Fibroblast of villous mesenchyme (primary cell): Measurements from ENCODE around the gene CYTH1. TPM values are rescaled to one million over a fixed set of nuclear protein-coding genes. Genes with fewer than 3 reads are reported as not detected.
"Not testable (repeated sequence)": the region's sequence is repeated elsewhere in the genome, so short reads cannot be mapped to it uniquely, and the experiment has no call there.

Source experiments
- DNase-seq: peaks from one replicate; pipeline ENCODE4 v3.0.0-alpha.2; 2010; ENCODE audit warnings: low read depth
- H3K4me3 ChIP-seq: 2 replicates; pipeline ENCODE4 v1.5.1; 2011; ENCODE audit warnings: low read depth, mild to moderate bottlenecking, low read length
- CTCF ChIP-seq: IDR thresholded peaks from 2 replicates; pipeline ENCODE4 v1.5.1; 2012; ENCODE audit warnings: low read depth, mild to moderate bottlenecking, low read length; ENCODE audit not compliant: insufficient read depth
- total RNA-seq: library from RNA; depleted of rRNA; stranded (reverse); fragments of >200 nt; gene quantifications from 2 replicates; pipeline ENCODE4 v1.2.3, GENCODE V29; 2012

The CYTH1 gene
- total RNA-seq, 1 donor = 19.4 TPM

- DNase-seq = no peak
- no peak for TF ChIP-seq CTCF
- no peak overlapping the region for H3K4me3 ChIP-seq
These were observed 30.5 kb downstream of the CYTH1 start for GRCh38 chr17:78751447-78752161.

- DNase-seq, H3K4me3 ChIP-seq: not testable (repeated sequence)
These were observed 31.1 kb downstream of the CYTH1 start for GRCh38 chr17:78751000-78751399.

DNA sequence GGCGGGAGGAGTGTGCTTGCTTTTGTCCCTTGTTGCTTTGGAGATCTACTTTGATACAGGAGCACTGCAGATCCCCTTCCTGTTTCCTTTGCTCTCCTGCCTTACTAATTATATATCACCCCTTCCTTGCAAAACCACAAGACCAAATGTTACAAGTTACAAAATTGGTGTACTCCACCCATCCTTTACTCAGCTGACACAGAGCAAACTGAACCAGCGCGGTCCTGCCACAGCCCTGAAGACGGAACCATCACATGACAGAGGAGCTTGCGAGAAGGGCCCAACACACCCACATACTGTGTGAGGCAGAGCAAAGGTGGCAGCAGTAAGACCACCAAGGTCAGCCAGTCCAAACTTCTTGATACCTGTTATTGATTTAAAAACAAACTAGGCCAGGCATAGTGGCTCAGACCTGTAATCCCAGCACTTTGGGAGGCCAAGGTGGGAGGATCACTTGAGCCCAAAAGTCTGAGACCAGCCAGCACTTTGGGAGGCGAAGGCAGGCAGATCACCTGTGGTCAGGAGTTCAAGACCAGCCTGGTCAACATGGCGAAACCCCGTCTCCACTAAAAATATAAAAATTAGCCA is 33.2 kb downstream of the CYTH1 start:
- TF ChIP-seq CTCF = no peak
- DNase-seq = peak; percentile 84
- no peak overlapping the region for H3K4me3 ChIP-seq

DNA sequence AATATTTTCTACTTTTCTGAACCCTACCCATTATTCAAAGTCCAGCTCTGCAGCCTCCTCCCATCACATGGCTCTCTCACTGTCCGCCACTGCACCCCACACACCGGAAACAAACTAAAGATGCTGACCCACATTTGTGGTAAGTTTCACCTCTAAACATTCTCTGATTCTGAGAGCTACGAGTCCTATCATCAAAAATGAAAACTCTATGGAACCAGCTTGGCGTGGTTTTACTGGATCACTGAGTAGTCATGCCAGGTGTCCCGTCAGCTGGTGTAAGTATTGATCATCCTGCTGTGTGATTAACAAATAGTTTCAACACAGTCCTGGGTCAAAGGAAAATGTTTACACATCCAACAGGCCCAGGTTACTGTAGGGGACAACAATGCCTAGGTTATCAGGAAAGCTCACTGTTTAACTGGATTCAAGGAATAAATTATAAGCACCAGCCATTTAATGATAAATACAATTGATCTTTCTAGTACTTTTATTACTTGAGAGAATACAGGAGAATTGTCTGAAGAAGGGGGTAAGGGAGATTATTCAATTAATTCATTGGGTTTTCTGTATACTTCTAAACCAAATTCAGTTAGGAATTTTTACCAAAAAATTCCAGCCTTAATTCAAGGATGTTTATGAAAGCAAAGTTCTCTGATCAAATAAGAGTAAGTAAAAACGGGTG is 33.9 kb downstream of the CYTH1 start:
- H3K4me3 ChIP-seq = no peak overlapping the region
- TF ChIP-seq CTCF = no peak
- peak; percentile 41 for DNase-seq

GRCh38 chr17:78747488-78747887 is 34.6 kb downstream of the CYTH1 start:
- DNase-seq = no peak
- no peak for TF ChIP-seq CTCF
- no peak overlapping the region for H3K4me3 ChIP-seq

DNA sequence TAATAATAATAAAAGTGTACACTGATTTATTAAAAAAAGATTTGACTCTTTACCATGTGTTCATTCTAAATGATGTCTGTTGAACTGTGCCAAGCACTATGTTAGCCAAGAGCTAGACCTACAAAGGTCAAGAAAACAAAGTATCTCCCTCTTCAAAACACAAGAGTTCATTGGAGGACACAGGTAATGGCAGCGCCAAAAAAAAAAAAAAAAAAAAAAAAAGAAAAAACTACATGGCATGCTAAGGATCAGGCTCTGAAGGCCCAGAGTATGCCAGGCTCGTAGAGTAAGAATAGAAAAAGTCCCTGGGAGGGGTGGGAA is 35.2 kb downstream of the CYTH1 start:
- no peak overlapping the region for H3K4me3 ChIP-seq
- DNase-seq = no peak
- no peak for TF ChIP-seq CTCF

GRCh38 chr17:78746263-78746948 is 35.7 kb downstream of the CYTH1 start:
- TF ChIP-seq CTCF = no peak
- no peak for DNase-seq
- H3K4me3 ChIP-seq = no peak overlapping the region
